Hepatocyte (in vitro differentiated cells): Measurements from ENCODE around the gene LHPP.
A peak's percentile ranks its signal among the peaks of the same experiment; 100 is the strongest.

Experiments used
- CTCF ChIP-seq: fragments of 200-600 bp; sonication (generic); IDR thresholded peaks from 2 replicates; pipeline ENCODE4 v1.5.1; 2016; ENCODE audit warnings: antibody characterized with exemption, mild to moderate bottlenecking; ENCODE audit not compliant: poor library complexity
- EZH2 ChIP-seq: fragments of 200-600 bp; sonication (generic); IDR thresholded peaks from 2 replicates; pipeline ENCODE4 v1.6.1; 2016; ENCODE audit warnings: antibody characterized with exemption, mild to moderate bottlenecking, borderline replicate concordance
- EZH2phosphoT487 ChIP-seq: fragments of 200-600 bp; sonication (generic); IDR thresholded peaks from one replicate; pipeline ENCODE4 v1.6.1; 2018; ENCODE audit warnings: antibody characterized with exemption, mild to moderate bottlenecking, low read depth, moderate library complexity; ENCODE audit not compliant: unreplicated experiment, severe bottlenecking

GRCh38 chr10:124534231-124534798 is 72.7 kb downstream of the LHPP start:
- TF ChIP-seq CTCF, result peak; percentile 44
- no peak for TF ChIP-seq EZH2
- no peak for TF ChIP-seq EZH2phosphoT487
